ENCODE measurements around the gene NRARP.

Gene NRARP

GRCh38 chr9:137321726-137322361, 19.8 kb upstream of the NRARP start:
- no peak for DNase-seq (ENCODE audit: low spot score)

GRCh38 chr9:137320555-137321384, 18.7 kb upstream of the NRARP start:
- peak; percentile 42 for DNase-seq (ENCODE audit: low spot score)

- peak; percentile 0 for DNase-seq (ENCODE audit: low spot score)
These were observed 17.9 kb upstream of the NRARP start for GRCh38 chr9:137319739-137320551.

- no peak for DNase-seq (ENCODE audit: low spot score)
These were observed 17.1 kb upstream of the NRARP start for GRCh38 chr9:137319011-137319738.

- no peak for DNase-seq (ENCODE audit: low spot score)
These were observed 16.5 kb upstream of the NRARP start for GRCh38 chr9:137318602-137319001.

- no peak for DNase-seq (ENCODE audit: low spot score)
These were observed 15.8 kb upstream of the NRARP start for GRCh38 chr9:137317718-137318511.

GRCh38 chr9:137317021-137317717, 15.1 kb upstream of the NRARP start:
- DNase-seq (ENCODE audit: low spot score), result no peak

GRCh38 chr9:137316012-137316981, 14.2 kb upstream of the NRARP start:
- no peak for DNase-seq (ENCODE audit: low spot score)

GRCh38 chr9:137315581-137316011, 13.5 kb upstream of the NRARP start:
- DNase-seq (ENCODE audit: low spot score), result no peak

- DNase-seq (ENCODE audit: low spot score), result peak; percentile 0
These were observed 12.8 kb upstream of the NRARP start for GRCh38 chr9:137314561-137315560.

GRCh38 chr9:137313956-137314560, 12.0 kb upstream of the NRARP start:
- no peak for DNase-seq (ENCODE audit: low spot score)

- no peak for DNase-seq (ENCODE audit: low spot score)
These were observed 11.4 kb upstream of the NRARP start for GRCh38 chr9:137313326-137313936.

- peak; percentile 0 for DNase-seq (ENCODE audit: low spot score)
These were observed 10.8 kb upstream of the NRARP start for GRCh38 chr9:137312852-137313325.

GRCh38 chr9:137311986-137312851, 10.1 kb upstream of the NRARP start:
- no peak for DNase-seq (ENCODE audit: low spot score)

GRCh38 chr9:137311171-137311985, 9.3 kb upstream of the NRARP start:
- no peak for DNase-seq (ENCODE audit: low spot score)

Data from CD4-positive, alpha-beta T cell treated with Interleukin-6 at 100 ng/mL for 8 hours (primary cell).